HFF-Myc (cell line): ENCODE data around the gene TMC1.

Source experiments
- DNase-seq: peaks from one replicate; pipeline ENCODE4 v3.0.0-alpha.2; 2011; ENCODE audit warnings: low read depth; ENCODE audit errors: extremely low read depth
- H3K4me3 ChIP-seq: replicated peaks from 2 replicates; pipeline ENCODE4 v1.5.1; 2011; ENCODE audit warnings: low read depth, mild to moderate bottlenecking, control low read depth, low read length
- TF ChIP-seq, protein P1 (sequence below): IDR thresholded peaks from 2 replicates; pipeline ENCODE4 v1.5.1; 2012; ENCODE audit warnings: mild to moderate bottlenecking, low read depth, low read length, control low read depth; ENCODE audit errors: missing control alignments

Gene TMC1

DNA sequence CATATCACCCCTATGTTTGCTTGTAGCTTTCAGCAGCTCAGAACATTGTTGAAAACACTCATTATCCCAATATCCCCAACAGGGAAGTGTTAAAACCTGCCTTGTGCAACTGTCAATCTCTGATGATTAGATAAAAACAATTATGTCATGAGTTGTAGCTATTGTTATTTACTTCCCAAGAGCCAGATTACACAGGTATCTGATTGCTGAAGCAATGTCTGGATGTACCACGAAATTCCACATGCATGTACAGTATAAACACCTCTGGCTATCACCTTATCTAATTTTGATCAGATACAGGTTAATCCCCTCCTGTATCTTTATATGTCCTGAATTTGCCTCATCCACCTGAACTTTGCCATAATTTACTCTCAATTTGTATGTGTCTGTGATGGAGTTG lies 38.7 kb downstream of the TMC1 start:
- no peak for DNase-seq
- TF ChIP-seq, protein P1, sequence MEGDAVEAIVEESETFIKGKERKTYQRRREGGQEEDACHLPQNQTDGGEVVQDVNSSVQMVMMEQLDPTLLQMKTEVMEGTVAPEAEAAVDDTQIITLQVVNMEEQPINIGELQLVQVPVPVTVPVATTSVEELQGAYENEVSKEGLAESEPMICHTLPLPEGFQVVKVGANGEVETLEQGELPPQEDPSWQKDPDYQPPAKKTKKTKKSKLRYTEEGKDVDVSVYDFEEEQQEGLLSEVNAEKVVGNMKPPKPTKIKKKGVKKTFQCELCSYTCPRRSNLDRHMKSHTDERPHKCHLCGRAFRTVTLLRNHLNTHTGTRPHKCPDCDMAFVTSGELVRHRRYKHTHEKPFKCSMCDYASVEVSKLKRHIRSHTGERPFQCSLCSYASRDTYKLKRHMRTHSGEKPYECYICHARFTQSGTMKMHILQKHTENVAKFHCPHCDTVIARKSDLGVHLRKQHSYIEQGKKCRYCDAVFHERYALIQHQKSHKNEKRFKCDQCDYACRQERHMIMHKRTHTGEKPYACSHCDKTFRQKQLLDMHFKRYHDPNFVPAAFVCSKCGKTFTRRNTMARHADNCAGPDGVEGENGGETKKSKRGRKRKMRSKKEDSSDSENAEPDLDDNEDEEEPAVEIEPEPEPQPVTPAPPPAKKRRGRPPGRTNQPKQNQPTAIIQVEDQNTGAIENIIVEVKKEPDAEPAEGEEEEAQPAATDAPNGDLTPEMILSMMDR, result no peak
- no peak overlapping the region for H3K4me3 ChIP-seq

DNA sequence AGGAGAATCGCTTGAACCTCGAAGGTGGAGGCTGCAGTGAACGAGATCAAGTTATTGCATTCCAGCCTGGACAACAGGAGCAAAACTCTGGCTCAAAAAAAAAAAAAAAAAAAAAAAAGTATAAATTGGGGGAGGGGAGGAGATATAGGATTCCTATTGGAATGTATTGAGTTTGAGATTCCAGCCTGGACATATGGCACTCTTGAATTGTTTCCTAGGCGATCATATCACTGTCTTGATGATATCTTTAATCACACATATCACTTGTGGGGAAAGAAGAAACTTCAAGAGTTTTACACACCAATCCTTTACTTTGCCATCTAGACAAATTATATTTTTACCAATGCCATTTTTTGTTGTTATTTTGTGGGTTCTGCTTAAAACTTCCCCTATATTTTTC lies 42.4 kb downstream of the TMC1 start:
- no peak overlapping the region for H3K4me3 ChIP-seq
- TF ChIP-seq, protein P1, result no peak
- DNase-seq, result no peak

- TF ChIP-seq, protein P1, result no peak
- DNase-seq, result no peak
- no peak overlapping the region for H3K4me3 ChIP-seq
Observed at GRCh38 chr9:72564479-72565281, 43.3 kb downstream of the TMC1 start.

GRCh38 chr9:72565535-72565934 lies 44.1 kb downstream of the TMC1 start:
- no peak overlapping the region for H3K4me3 ChIP-seq
- DNase-seq, result no peak
- TF ChIP-seq, protein P1, result no peak

DNA sequence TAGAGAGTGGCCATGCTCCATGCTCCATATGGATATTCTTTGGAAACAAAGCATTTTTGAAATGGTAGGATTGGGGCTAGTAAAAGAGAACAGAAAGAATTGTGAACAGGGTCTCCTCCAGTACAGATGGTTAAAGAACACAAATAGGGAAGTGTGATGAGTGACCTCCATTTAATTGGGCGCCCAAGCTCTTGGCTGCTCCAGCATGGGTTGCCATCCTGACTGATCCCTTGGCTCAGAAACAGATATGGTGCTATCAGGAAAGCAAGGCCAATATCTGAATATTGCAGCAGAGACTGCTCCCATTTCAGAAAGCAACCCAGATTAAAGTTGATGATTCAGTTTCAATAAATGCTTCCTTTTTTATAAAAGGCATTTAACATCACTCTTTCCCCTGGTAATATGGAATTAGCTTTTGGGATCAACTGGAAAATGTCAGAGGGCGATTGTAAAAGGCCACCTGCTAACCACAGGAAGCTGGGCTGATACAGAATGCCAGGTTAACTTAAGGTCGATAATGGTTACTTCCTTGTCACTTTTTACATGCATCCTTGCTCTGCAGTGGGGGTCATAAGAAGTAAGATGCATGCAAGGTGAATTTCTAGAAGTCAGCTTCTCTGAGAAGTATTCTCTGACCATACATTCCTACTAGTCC lies 52.9 kb downstream of the TMC1 start:
- TF ChIP-seq, protein P1, result no peak
- H3K4me3 ChIP-seq, result no peak overlapping the region
- no peak for DNase-seq

DNA sequence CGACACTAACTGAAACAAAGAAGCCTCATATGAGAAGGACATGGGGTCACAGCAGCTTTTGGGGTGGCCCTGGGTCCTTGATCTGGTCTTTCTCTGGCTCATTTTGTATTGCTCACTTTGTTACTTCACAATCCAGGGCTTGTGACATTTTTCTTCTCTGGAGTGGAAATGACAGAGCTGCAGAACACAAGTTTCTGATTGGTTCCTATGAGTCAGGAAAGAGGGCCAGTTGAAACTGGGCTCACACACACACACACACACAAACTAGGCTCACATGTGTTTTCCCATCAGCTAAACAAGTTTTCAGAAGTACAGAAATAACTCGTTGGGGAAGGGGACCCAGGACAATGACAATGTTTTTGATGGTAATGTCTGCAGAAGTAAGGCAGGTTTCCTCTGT lies 54.3 kb downstream of the TMC1 start:
- DNase-seq, result no peak
- TF ChIP-seq, protein P1, result no peak
- no peak overlapping the region for H3K4me3 ChIP-seq
